H1 (cell line): ENCODE results near the gene PRMT3. TPM values are rescaled to one million over a fixed set of nuclear protein-coding genes. Genes with fewer than 3 reads are reported as not detected.
A peak's percentile ranks its signal among the peaks of the same experiment; 100 is the strongest.

ENCODE experiments used
- BRCA1 ChIP-seq: IDR thresholded peaks from 2 replicates; pipeline ENCODE4 v1.6.1; 2012; ENCODE audit warnings: low read depth, low read length, improper control_type of control experiment
- CEBPB ChIP-seq: IDR thresholded peaks from 2 replicates; pipeline ENCODE4 v1.6.1; 2012; ENCODE audit warnings: low read depth, low read length
- CHD1 ChIP-seq: IDR thresholded peaks from 2 replicates; pipeline ENCODE4 v1.6.1; 2012; ENCODE audit warnings: low read depth, low read length, improper control_type of control experiment
- CHD7 ChIP-seq: fragments of 300-600 bp; sonication (generic); IDR thresholded peaks from 2 replicates; pipeline ENCODE4 v1.7.1; 2012; ENCODE audit warnings: low read length, moderate library complexity, mild to moderate bottlenecking, inconsistent platforms; ENCODE audit not compliant: insufficient replicate concordance
- EP300 ChIP-seq, 2 experiments: IDR thresholded peaks; 1 replicate in 1 of 2; 2 replicates in 1 of 2; pipeline ENCODE4 v1.6.1; 2011 to 2012; ENCODE audit warnings: low read depth in 2 of 2, low read length in 2 of 2, mild to moderate bottlenecking in 2 of 2, borderline replicate concordance in 1 of 2, inconsistent platforms in 1 of 2, moderate library complexity in 1 of 2
- JUND ChIP-seq: IDR thresholded peaks from 2 replicates; pipeline ENCODE4 v1.6.1; 2011; ENCODE audit warnings: mild to moderate bottlenecking, improper control_type of control experiment, low read length
- MAFK ChIP-seq: IDR thresholded peaks from 2 replicates; pipeline ENCODE4 v1.6.1; 2012; ENCODE audit warnings: low read depth, mild to moderate bottlenecking, improper control_type of control experiment, low read length
- NANOG ChIP-seq: IDR thresholded peaks from 2 replicates; pipeline ENCODE4 v1.6.1; 2011; ENCODE audit warnings: low read length, low read depth, mild to moderate bottlenecking, inconsistent platforms; ENCODE audit not compliant: insufficient read depth, poor library complexity, severe bottlenecking
- RBBP5 ChIP-seq: IDR thresholded peaks from 2 replicates; pipeline ENCODE4 v1.7.1; 2012; ENCODE audit warnings: low read depth, mild to moderate bottlenecking, inconsistent platforms, low read length, moderate library complexity, borderline replicate concordance
- SP1 ChIP-seq: IDR thresholded peaks from 2 replicates; pipeline ENCODE4 v1.6.1; 2011; ENCODE audit warnings: low read depth, low read length
- polyA plus RNA-seq, 7 experiments: library from polyadenylated mRNA; depleted of rRNA in 3 of 7; stranded (reverse) in 5 of 7; unstranded in 2 of 7; fragments of >200 nt in 5 of 7; fragments of 200-250 nt in 2 of 7; gene quantifications; 1 replicate in 5 of 7; 2 replicates in 1 of 7; 4 replicates in 1 of 7; pipeline versions ENCODE4 v1.2.1 to v1.2.3, GENCODE V29; 2011 to 2013; ENCODE audit warnings: missing spikeins in 2 of 7, mixed read lengths in 2 of 7
- total RNA-seq: library from RNA; stranded (reverse); fragmentation: NEBNext Ultra II Directional; extraction: Animal tissue kit (Norgen Biotek cat#: 25700); gene quantifications from 2 replicates; pipeline ENCODE4 v1.2.1, GENCODE V29; 2021

Gene PRMT3
- total and polyA plus RNA-seq, 2 of the 8 experiments (the other 6 are each of a cell fraction or from before 2014, with no cell fraction given) = 11.2 to 26.5 TPM

- TF ChIP-seq CHD7 = no peak
- no peak for TF ChIP-seq NANOG
- peak; percentile 85 for TF ChIP-seq MAFK
- peak; percentile 77; the same call in 1 of the 2 replicates for TF ChIP-seq RBBP5
- TF ChIP-seq CEBPB = no peak
- no peak for TF ChIP-seq SP1
- TF ChIP-seq JUND = peak; percentile 4; the same call in 1 of the 2 replicates
- TF ChIP-seq EP300 (IDR thresholded peaks at IDR 0.05; ENCODE audit: borderline replicate concordance in 1 of 2, low read depth in 2 of 2, low read length in 2 of 2) = no peak
- no peak for TF ChIP-seq CHD1
- TF ChIP-seq BRCA1 = no peak
Observed at GRCh38 chr11:20363500-20364340, 23.8 kb upstream of the PRMT3 start, which contains the start of gene HTATIP2 (continued).
